ENCODE measurements around the gene PTPN22. TPM values are rescaled to one million over a fixed set of nuclear protein-coding genes. Genes with fewer than 3 reads are reported as not detected.

Gene PTPN22
- polyA plus RNA-seq, 1 experiment: 0.02 TPM

GRCh38 chr1:113786069-113786468 is 85.4 kb downstream of the PTPN22 start:
- POLR2A ChIA-PET: no interaction called here
- TF ChIP-seq CTCF (IDR thresholded peaks at IDR 0.05; ENCODE audit: insufficient read depth, low read depth, low read length): no peak
- DNase-seq (ENCODE audit: low read depth): no peak
- CTCF ChIA-PET: no interaction called here
- H3K27me3 ChIP-seq (ENCODE audit: control insufficient read depth, insufficient read depth, low read length): no peaks in the 10 kb centered on the region
- H3K4me3 ChIP-seq (ENCODE audit: low read depth, low read length): no peak overlapping the region
- no peaks in the 10 kb centered on the region for H3K36me3 ChIP-seq (ENCODE audit: control insufficient read depth, insufficient read depth, low read length)

GRCh38 chr1:113784104-113784779 is 87.3 kb downstream of the PTPN22 start:
- CTCF ChIA-PET: interaction anchor here (0.6 kb wide), 1 partner anchor 887 kb away, joined by 3 read pairs; no protein-coding TSS in a partner anchor
- Histone ChIP-seq H3K36me3 (ENCODE audit: control insufficient read depth, insufficient read depth, low read length) (no peaks in the 10 kb centered on the region), H3K27me3 (ENCODE audit: control insufficient read depth, insufficient read depth, low read length) (no peaks in the 10 kb centered on the region), H3K4me3 (ENCODE audit: low read depth, low read length) (no peak overlapping the region)
- DNase-seq (ENCODE audit: low read depth): no peak
- POLR2A ChIA-PET: no interaction called here
- TF ChIP-seq CTCF (IDR thresholded peaks at IDR 0.05; ENCODE audit: insufficient read depth, low read depth, low read length): no peak

- DNase-seq (ENCODE audit: low read depth): no peak
- Histone ChIP-seq H3K36me3 (ENCODE audit: control insufficient read depth, insufficient read depth, low read length) (no peaks in the 10 kb centered on the region), H3K4me3 (ENCODE audit: low read depth, low read length) (no peak overlapping the region), H3K27me3 (ENCODE audit: control insufficient read depth, insufficient read depth, low read length) (no peaks in the 10 kb centered on the region)
- TF ChIP-seq CTCF (IDR thresholded peaks at IDR 0.05; ENCODE audit: insufficient read depth, low read depth, low read length): no peak
- CTCF ChIA-PET: no interaction called here
- POLR2A ChIA-PET: interaction anchor here (0.7 kb wide), 1 partner anchor 231 kb away, joined by 3 read pairs; no protein-coding TSS in a partner anchor
Observed at GRCh38 chr1:113783254-113784103, 88.0 kb downstream of the PTPN22 start.

GRCh38 chr1:113782406-113782805 is 89.1 kb downstream of the PTPN22 start:
- TF ChIP-seq CTCF (IDR thresholded peaks at IDR 0.05; ENCODE audit: insufficient read depth, low read depth, low read length): no peak
- ChIA-PET POLR2A (no interaction called here), CTCF (no interaction called here)
- DNase-seq (ENCODE audit: low read depth): no peak
- no peak overlapping the region for H3K4me3 ChIP-seq (ENCODE audit: low read depth, low read length)
- no peaks in the 10 kb centered on the region for H3K36me3 ChIP-seq (ENCODE audit: control insufficient read depth, insufficient read depth, low read length)
- H3K27me3 ChIP-seq (ENCODE audit: control insufficient read depth, insufficient read depth, low read length): no peaks in the 10 kb centered on the region

GRCh38 chr1:113780374-113781146 is 91.0 kb downstream of the PTPN22 start:
- POLR2A ChIA-PET: no interaction called here
- Histone ChIP-seq H3K27me3 (ENCODE audit: control insufficient read depth, insufficient read depth, low read length) (no peaks in the 10 kb centered on the region), H3K36me3 (ENCODE audit: control insufficient read depth, insufficient read depth, low read length) (peaks cover 3% of the 10 kb centered on the region), H3K4me3 (ENCODE audit: low read depth, low read length) (no peak overlapping the region)
- CTCF ChIA-PET: interaction anchor here (0.7 to 1.3 kb wide), 2 partner anchors 11 to 20 kb away, joined by 3 to 4 read pairs; no protein-coding TSS in a partner anchor
- no peak for TF ChIP-seq CTCF (IDR thresholded peaks at IDR 0.05; ENCODE audit: insufficient read depth, low read depth, low read length)
- DNase-seq (ENCODE audit: low read depth): no peak
